Measurements from ENCODE around the gene PPP1R2C. TPM values are rescaled to one million over a fixed set of nuclear protein-coding genes. Genes with fewer than 3 reads are reported as not detected.

Gene PPP1R2C
- not detected in 2 replicates for total RNA-seq (2014; rRNA removed; shearing (Covaris generic))

- no peak for DNase-seq (ENCODE audit: low spot score)
Observed at GRCh38 chrX:42778096-42778495, at the start of gene PPP1R2C. TSS of gene PPP1R2C (minus strand) at chrX:42778163. CDS start at chrX:42778079, 84 bp downstream.

GRCh38 chrX:42825201-42825600 lies 47.2 kb upstream of the PPP1R2C start:
- no peak for DNase-seq (ENCODE audit: low spot score)

GRCh38 chrX:42824541-42824940 lies 46.6 kb upstream of the PPP1R2C start:
- no peak for DNase-seq (ENCODE audit: low spot score)

GRCh38 chrX:42823443-42823842 lies 45.5 kb upstream of the PPP1R2C start:
- DNase-seq (ENCODE audit: low spot score), result no peak

- no peak for DNase-seq (ENCODE audit: low spot score)
Observed at GRCh38 chrX:42821803-42822443, 44.0 kb upstream of the PPP1R2C start.

DNA sequence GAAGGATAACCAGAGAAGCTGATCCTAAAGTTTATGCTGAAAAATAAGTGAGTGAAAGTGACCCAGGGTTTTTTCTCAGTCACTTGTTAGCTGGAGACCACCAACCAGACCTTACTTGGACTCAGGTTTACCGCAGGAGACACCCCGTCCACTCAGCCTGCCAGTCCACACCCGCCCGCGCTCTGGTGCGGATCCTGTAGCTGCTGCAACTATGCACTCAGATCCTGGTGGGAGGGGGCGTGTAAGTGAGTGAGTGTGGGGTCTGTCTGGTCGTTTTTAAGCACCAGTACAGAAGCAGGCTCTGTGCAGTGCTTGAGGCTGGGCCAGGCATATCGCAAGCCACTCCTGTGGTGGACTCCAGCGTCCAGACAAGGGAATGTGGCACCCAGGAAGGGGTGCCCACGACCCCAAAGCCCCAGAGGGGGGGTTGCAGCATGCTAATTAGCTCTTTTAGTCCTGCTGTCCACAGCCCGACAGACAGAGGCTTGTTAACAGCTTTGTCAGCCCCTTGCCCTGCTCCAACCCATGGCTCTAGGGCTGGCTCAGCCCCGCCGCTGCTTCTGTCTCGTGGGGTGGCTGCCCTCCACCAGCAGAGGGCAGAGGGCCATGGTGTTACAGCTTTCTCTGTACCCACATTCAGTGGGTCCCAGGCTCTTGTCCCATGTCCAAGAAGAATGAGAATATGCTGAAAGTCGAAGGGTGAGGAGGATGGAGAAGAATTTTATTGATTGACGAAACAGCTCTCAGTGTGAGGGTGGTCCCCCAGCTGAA lies 40.4 kb upstream of the PPP1R2C start:
- DNase-seq (ENCODE audit: low spot score), result no peak

DNA sequence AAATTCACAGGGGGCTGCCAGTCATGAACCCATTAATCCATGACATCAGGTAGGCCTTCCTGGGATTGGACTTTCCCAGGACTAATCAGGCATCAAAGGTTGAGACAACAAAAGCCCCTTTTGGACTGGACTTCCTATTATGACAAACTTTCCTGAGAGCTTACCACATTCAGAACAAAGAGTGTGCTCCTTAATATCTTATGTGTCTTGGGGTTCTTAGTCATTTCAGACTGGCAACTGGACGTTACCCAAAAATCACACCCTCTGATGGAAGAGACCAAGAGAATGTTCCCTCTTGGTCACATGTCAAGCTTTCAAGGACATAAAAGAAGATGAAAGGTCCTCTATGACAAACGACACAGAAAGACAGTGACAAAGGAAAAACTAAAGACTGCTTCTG lies 31.6 kb upstream of the PPP1R2C start:
- DNase-seq (ENCODE audit: low spot score), result no peak

DNA sequence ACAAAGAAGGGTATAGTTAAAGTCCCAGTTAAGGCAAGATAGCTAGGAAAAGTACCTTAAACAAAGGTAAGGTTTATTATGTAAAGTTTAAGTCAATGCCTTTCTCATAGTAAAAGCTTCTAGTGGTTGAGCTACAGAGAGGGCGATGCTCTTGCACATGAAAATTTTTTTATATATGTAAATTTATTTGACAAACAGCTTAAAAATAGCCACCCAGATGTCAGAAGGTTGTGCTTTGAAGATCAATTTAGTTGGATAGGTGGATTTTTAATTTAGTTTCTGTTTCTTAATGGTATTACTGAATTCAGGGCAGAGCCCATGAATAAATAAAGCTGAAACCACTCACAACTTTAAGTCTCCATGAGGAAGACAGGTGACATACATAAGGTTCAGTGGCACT lies 29.4 kb upstream of the PPP1R2C start:
- DNase-seq (ENCODE audit: low spot score), result no peak

GRCh38 chrX:42804524-42804923 lies 26.6 kb upstream of the PPP1R2C start:
- no peak for DNase-seq (ENCODE audit: low spot score)

DNA sequence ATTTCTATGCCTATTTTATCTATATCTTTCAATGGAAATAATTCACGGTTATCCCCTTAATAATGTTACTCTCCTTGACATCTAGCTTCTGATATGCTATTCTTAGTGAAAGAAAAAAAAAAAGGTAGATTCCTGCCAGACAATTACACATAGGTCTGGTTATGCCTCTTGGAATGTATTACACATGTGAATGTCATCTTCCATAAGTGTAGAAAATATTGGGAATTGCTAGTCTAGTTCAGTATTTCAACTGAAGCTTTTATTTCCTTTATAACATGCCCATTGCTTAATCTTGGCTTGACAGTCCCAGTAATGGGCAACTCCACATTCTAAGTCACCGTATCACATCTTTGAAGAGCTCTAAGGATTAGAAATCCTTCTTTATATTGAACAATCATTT lies 25.4 kb upstream of the PPP1R2C start:
- DNase-seq (ENCODE audit: low spot score), result no peak

DNA sequence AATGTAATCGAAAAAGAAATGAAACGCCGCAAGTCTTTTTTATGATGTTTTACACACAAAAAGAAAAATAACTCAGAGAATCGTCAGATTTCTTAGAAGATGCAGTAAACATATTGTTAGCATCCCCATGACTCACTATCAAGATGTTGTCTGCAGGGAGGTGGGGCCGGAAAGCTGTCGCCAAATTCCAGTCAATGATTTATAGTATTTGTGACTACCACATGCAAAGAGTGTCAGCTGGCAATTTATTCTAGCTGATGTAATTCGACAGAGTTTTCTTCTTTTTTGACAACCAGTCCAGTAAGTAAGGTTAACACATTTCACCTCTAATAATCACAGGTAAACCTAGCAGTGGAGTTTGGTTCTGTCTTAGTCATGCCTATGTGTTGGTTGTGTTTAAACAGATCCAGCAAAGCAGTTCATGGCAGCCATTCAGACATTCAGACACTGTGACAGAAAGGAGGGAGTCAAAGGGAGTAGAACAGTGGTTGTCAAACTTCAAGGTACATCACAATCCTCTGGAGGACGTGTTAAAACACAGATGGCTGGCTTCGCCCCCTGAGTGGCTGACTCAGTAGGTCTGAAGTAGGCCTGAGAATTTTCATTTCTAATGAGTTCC lies 19.8 kb upstream of the PPP1R2C start:
- DNase-seq (ENCODE audit: low spot score), result peak; percentile 53

- no peak for DNase-seq (ENCODE audit: low spot score)
Observed at GRCh38 chrX:42783451-42783850, 5.5 kb upstream of the PPP1R2C start.

DNA sequence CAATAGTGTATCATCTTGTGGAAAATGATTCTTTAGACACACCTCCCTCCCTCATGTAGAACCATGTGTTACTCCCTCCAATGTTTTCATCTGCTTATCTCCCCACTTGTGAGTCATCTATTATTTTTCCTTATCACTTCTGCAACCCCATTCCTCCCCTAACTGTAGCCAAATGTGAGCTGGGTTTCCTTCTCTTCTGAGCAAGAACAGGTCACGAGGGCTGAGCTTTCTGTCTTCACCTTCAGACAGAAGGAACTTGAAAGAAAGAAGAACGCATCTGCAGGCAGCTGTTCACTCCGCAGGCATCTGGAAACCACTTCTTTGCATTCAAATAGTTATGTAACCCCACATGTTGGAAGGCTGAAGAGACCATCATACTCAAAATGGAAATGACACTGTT lies 1.8 kb downstream of the PPP1R2C start:
- peak; percentile 45 for DNase-seq (ENCODE audit: low spot score)

- no peak for DNase-seq (ENCODE audit: low spot score)
Observed at GRCh38 chrX:42772874-42773273, 5.1 kb downstream of the PPP1R2C start.

GRCh38 chrX:42771506-42772335 lies 6.2 kb downstream of the PPP1R2C start:
- no peak for DNase-seq (ENCODE audit: low spot score)

DNA sequence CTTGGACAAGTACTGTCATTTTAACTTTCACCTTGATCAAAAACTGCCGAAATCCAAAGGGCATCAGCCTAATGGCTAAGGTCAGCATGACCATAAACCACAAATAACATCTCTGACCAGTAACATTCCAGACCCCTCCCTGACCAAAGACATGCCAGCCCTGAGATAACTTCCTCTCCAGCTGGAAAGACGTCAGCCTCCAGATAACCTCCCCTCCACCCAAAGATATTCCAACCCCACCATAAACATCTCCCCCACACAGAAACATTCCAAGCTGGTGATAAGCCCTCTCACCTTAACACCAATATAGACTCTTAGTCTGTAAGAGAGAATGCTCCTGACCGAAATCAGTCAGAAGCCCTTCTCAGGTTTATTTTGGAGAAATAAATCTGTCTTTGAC lies 7.4 kb downstream of the PPP1R2C start:
- DNase-seq (ENCODE audit: low spot score), result peak; percentile 4

GRCh38 chrX:42759881-42760280 lies 18.1 kb downstream of the PPP1R2C start:
- no peak for DNase-seq (ENCODE audit: low spot score)

- DNase-seq (ENCODE audit: low spot score), result peak; percentile 31
Observed at GRCh38 chrX:42755815-42756214, 22.1 kb downstream of the PPP1R2C start.

DNA sequence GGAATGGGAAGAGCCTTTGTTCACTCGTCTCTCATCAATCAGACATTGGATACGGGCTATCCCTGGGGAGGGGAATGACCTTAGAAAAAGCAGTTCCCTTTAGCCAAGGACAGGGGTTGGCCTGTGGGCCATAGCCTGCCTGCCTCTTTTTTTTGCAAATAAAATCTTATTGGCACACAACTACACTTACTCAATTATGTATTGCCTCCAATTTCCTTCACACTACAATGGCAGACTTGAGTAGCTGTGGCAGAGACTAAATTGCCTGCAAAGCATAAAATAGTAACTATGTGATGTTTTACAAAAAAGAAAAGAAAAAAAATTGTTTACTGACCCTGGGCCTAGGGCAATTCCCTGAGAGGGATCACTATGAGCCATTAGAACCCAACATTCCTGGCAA lies 23.4 kb downstream of the PPP1R2C start:
- no peak for DNase-seq (ENCODE audit: low spot score)

GRCh38 chrX:42754115-42754514 lies 23.8 kb downstream of the PPP1R2C start:
- DNase-seq (ENCODE audit: low spot score), result no peak

- no peak for DNase-seq (ENCODE audit: low spot score)
Observed at GRCh38 chrX:42752730-42753129, 25.2 kb downstream of the PPP1R2C start.

DNA sequence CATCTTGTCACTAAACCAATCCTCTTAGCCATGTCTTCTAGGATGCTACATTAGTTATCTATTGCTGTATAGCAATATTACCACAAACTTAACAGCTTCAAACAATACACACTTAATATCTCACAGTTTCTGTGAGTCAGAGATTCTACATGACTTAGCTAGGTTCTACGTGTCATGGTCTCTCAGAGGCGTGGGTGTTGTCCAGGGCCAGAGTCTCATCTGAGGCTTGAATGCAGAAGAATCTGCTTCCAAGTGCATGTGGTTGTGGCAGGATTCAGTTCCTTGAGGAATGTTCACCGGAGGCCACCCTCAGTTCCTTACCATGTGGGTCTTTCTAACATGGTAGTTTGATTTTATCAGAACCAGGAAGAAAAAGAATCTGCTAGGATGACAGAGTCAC lies 26.4 kb downstream of the PPP1R2C start:
- no peak for DNase-seq (ENCODE audit: low spot score)

Data from A172 (cell line).